GM12864 (cell line): Measurements from ENCODE around the gene SLC33A1.
"Not testable (repeated sequence)": the region's sequence is repeated elsewhere in the genome, so short reads cannot be mapped to it uniquely, and the experiment has no call there.

Experiments
- DNase-seq: peaks from one replicate; pipeline ENCODE4 v3.0.0-alpha.2; 2011; ENCODE audit warnings: low read depth
- H3K4me3 ChIP-seq: 2 replicates; pipeline ENCODE4 v1.5.1; 2011; ENCODE audit warnings: mild to moderate bottlenecking, low read depth, low read length, control low read depth
- TF ChIP-seq, protein P1 (sequence below): IDR thresholded peaks from 2 replicates; pipeline ENCODE4 v1.5.1; 2011; ENCODE audit warnings: low read depth, mild to moderate bottlenecking, moderate library complexity, low read length, control low read depth, inconsistent platforms; ENCODE audit errors: missing control alignments

SLC33A1 gene

GRCh38 chr3:155870945-155871745, 16.9 kb upstream of the SLC33A1 start:
- DNase-seq: no peak
- H3K4me3 ChIP-seq: peak overlapping the region; percentile 93
- TF ChIP-seq, protein P1, sequence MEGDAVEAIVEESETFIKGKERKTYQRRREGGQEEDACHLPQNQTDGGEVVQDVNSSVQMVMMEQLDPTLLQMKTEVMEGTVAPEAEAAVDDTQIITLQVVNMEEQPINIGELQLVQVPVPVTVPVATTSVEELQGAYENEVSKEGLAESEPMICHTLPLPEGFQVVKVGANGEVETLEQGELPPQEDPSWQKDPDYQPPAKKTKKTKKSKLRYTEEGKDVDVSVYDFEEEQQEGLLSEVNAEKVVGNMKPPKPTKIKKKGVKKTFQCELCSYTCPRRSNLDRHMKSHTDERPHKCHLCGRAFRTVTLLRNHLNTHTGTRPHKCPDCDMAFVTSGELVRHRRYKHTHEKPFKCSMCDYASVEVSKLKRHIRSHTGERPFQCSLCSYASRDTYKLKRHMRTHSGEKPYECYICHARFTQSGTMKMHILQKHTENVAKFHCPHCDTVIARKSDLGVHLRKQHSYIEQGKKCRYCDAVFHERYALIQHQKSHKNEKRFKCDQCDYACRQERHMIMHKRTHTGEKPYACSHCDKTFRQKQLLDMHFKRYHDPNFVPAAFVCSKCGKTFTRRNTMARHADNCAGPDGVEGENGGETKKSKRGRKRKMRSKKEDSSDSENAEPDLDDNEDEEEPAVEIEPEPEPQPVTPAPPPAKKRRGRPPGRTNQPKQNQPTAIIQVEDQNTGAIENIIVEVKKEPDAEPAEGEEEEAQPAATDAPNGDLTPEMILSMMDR: no peak

- H3K4me3 ChIP-seq: peak within 1 kb of the TSS; percentile 93
- TF ChIP-seq, protein P1: peak; percentile 42
- DNase-seq: peak; percentile 65
Measured at GRCh38 chr3:155870133-155870944, 16.1 kb upstream of the SLC33A1 start, which contains the start of gene GMPS. Gene GMPS, plus strand, starts transcription at chr3:155870650. Its CDS starts 221 bp downstream, at chr3:155870871.

DNA sequence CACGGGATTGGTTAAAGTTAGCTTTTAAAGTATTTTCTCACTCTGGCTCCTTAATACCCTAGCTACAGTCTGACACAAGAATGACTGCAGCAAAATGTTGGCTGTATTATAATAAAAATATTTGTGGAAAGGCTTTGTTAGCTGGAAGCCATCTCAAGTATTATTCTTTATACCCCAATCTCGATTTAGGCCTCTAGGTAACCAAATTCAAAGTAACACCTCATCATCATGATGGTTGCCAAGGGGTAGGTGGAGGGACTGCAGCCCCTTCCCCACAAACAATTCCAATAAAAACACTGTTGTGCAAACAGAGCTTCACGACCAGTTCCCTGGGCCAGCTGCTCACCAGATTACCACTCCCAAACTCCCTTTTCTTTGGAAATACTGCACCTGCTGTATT, 15.5 kb upstream of the SLC33A1 start:
- no peak for DNase-seq
- TF ChIP-seq, protein P1: peak; percentile 22
- H3K4me3 ChIP-seq: peak overlapping the region; percentile 54

DNA sequence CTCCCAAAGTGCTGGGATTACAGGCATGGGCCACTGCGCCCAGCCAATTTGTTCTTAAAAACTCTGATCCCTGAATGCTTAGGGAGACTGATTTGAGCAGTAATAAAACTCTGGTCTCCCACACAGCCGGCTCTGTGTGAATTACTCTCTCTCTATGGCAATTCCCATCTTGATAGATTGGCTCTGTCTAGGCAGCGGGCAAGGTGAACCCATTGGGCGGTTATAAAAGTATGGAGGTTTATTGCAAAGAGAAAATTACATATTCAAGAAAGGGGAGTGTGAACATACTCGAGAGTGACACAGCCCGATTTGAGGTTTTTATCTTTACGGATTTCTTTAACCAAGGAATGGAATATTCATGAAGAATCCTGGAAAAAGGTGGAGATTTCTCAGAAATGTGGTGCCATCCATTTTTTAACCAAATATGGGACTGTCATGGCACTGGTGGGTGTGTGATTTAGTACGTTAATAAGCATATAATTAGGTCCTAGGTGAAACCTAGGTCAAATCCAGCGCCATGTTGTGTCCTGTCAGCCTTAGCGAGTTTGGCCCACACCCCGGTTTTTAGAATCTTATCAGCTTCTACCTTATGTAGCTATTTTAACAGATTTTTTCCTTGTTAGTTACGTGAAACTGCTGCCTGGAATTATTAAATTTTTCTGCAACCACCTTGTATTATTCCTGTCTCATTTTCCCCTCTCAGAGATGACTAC, 9.0 kb upstream of the SLC33A1 start:
- no peak overlapping the region for H3K4me3 ChIP-seq
- DNase-seq: no peak
- TF ChIP-seq, protein P1: no peak

DNA sequence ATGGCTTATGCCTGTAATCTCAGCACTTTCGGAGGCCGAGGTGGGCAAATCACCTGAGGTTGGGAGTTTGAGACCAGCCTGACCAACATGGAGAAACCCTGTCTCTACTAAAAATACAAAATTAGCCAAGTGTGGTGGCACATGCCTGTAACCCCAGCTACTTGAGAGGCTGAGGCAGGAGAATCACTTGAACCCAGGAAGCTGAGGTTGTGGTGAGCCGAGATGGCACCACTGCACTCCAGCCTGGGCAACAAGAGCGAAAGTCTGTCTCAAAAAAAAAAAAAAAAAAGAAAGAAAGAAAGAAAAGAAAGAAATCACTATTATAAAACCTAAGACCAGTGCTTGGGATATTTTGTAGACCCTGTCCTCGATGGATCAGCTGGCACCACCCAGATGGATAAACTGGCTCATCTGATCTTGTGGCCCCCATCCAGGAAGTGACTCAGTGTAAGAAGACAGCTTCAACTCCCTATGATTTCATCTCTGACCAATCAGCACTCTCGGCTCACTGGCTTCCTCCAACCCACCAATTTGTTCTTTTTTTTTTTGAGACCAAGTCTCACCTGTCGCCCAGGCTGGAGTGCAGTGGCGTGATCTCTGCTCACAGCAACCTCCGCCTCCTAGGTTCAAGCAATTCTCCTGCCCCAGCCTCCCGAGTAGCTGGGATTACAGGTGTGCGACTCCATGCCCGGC, 8.2 kb upstream of the SLC33A1 start:
- not testable (repeated sequence) for H3K4me3 ChIP-seq, DNase-seq

DNA sequence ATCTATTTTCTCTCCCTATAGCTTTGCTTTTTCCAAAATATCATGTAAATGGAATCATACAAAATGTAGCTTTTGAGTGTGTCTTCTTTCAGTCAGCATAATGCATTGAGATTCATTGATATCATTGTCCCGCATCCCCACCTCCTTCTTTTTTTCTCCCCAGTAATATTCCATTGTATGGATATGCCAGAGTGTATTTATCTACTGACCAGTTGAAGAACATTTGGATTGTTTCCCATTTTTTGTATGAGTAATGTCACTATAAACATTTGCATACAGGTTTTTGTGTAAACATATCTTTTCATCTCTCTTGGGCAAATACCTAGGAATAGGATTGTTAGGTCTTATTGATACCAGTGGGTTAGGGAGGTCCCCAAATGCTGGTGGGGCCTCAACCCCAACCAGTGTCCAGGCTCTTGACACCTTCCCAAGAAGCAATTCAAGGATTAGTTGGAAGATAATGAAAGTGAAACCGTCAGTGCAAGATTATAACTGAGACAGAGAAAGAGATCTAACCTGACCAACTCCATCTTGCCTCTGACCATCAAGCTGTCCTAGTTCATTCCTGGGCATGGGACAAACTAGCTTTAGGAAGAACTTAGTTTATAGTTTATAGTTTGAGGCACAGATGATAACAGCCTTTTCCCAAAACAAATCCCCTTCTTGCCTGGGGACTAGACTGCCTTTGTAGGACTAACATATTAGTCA, 7.4 kb upstream of the SLC33A1 start:
- TF ChIP-seq, protein P1: no peak
- H3K4me3 ChIP-seq: no peak overlapping the region
- no peak for DNase-seq

- H3K4me3 ChIP-seq, DNase-seq: not testable (repeated sequence)
Measured at GRCh38 chr3:155860424-155860823, 6.2 kb upstream of the SLC33A1 start.
